Neuron (in vitro differentiated cells): ENCODE measurements around the gene SHCBP1L.
"Not testable (repeated sequence)": the region's sequence is repeated elsewhere in the genome, so short reads cannot be mapped to it uniquely, and the experiment has no call there.

ENCODE experiments used
- H2AFZ ChIP-seq: one replicate; pipeline ENCODE4 v1.6.1; 2013; ENCODE audit warnings: low read depth, mild to moderate bottlenecking, inconsistent platforms, low read length, moderate library complexity
- H3K27me3 ChIP-seq: one replicate; pipeline ENCODE4 v1.6.1; 2013; ENCODE audit warnings: low read length; ENCODE audit not compliant: insufficient read depth
- H3K36me3 ChIP-seq: one replicate; pipeline ENCODE4 v1.6.1; 2013; ENCODE audit warnings: low read length; ENCODE audit not compliant: insufficient read depth
- H3K4me1 ChIP-seq: one replicate; pipeline ENCODE4 v1.6.1; 2013; ENCODE audit warnings: low read length; ENCODE audit not compliant: insufficient read depth
- H3K4me3 ChIP-seq: 2 replicates; pipeline ENCODE4 v1.5.1; 2013; ENCODE audit warnings: mild to moderate bottlenecking, low read length, moderate library complexity
- H3K9me3 ChIP-seq: one replicate; pipeline ENCODE4 v1.6.1; 2013; ENCODE audit warnings: low read length

The SHCBP1L gene

DNA sequence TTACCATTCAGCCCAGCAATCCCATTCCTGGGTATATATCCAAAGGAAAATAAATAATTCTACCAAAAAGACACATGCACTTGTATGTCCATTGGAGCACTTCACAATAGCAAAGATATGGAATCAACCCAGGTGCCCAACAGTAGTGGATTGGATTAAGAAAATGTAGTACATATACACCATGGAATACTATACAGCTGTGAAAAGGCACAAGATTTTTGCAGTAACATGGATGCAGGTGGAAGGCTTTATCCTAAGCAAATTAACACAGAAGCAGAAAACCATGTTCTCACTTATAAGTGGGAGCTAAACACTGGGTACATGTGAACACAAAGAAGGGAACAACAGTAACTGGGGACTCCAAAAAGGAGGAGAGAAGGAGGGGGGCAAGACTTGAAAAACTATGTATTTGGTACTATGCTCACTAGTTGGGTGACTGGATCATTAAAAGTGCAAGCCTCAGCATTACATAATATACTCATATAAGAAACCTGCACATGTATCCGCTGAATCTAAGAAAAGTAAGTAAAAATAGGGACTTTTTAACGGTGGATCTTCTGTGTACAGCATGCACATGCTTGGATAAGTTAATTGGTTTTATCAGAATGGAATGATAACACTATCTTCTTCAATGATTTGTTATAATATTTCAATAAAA is 3.9 kb upstream of the SHCBP1L start:
- H3K27me3 ChIP-seq: peaks cover 2% of the 10 kb centered on the region
- H2AFZ ChIP-seq: no peak overlapping the region
- no peak overlapping the region for H3K4me3 ChIP-seq
- no peaks in the 10 kb centered on the region for H3K36me3 ChIP-seq
- H3K9me3 ChIP-seq: no peaks in the 10 kb centered on the region
- peaks cover 1% of the 10 kb centered on the region for H3K4me1 ChIP-seq

- Histone ChIP-seq H2AFZ (no peak overlapping the region), H3K4me3 (no peak overlapping the region), H3K4me1 (no peaks in the 10 kb centered on the region), H3K27me3 (peaks cover 2% of the 10 kb centered on the region), H3K9me3 (no peaks in the 10 kb centered on the region), H3K36me3 (no peaks in the 10 kb centered on the region)
Observed at GRCh38 chr1:182955596-182956588, 2.9 kb upstream of the SHCBP1L start.

DNA sequence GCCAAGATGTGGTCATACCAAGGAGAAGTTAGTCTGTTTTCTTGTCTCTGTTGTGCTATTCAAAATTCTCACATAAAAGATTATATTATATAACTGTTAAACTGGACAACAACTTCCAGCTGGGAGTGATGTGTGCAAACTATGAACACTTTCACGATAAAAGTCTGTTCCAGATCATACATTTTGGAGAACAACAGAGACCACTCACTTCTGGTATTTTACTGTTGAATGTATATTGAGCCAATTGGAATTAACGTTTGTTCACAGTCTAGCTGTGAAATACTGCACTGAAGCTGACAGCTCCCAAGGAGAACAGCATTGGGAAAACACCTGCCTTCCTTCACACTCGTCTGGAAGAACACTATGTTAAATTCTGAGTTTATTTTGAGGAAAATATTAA is 860 bp upstream of the SHCBP1L start:
- no peak overlapping the region for H3K4me3 ChIP-seq
- no peaks in the 10 kb centered on the region for H3K36me3 ChIP-seq
- no peaks in the 10 kb centered on the region for H3K4me1 ChIP-seq
- H3K9me3 ChIP-seq: no peaks in the 10 kb centered on the region
- H2AFZ ChIP-seq: no peak overlapping the region
- H3K27me3 ChIP-seq: peaks cover 2% of the 10 kb centered on the region

- not testable (repeated sequence) for H3K9me3 ChIP-seq, H3K27me3 ChIP-seq, H3K4me1 ChIP-seq, H2AFZ ChIP-seq, H3K36me3 ChIP-seq, H3K4me3 ChIP-seq
Observed at GRCh38 chr1:182943336-182943735, 9.6 kb downstream of the SHCBP1L start.

- not testable (repeated sequence) for H3K9me3 ChIP-seq, H3K27me3 ChIP-seq, H3K4me3 ChIP-seq, H3K4me1 ChIP-seq, H2AFZ ChIP-seq, H3K36me3 ChIP-seq
Observed at GRCh38 chr1:182942145-182942544, 10.8 kb downstream of the SHCBP1L start.

GRCh38 chr1:182939413-182939812 is 13.6 kb downstream of the SHCBP1L start:
- Histone ChIP-seq H3K9me3 (no peaks in the 10 kb centered on the region), H3K36me3 (no peaks in the 10 kb centered on the region), H3K4me3 (no peak overlapping the region), H3K4me1 (no peaks in the 10 kb centered on the region), H2AFZ (no peak overlapping the region), H3K27me3 (peaks cover 8% of the 10 kb centered on the region)

- H2AFZ ChIP-seq: no peak overlapping the region
- H3K4me1 ChIP-seq: no peaks in the 10 kb centered on the region
- H3K4me3 ChIP-seq: no peak overlapping the region
- H3K9me3 ChIP-seq: no peaks in the 10 kb centered on the region
- H3K36me3 ChIP-seq: no peaks in the 10 kb centered on the region
- peaks cover 5% of the 10 kb centered on the region for H3K27me3 ChIP-seq
Observed at GRCh38 chr1:182935716-182936115, 17.2 kb downstream of the SHCBP1L start.

DNA sequence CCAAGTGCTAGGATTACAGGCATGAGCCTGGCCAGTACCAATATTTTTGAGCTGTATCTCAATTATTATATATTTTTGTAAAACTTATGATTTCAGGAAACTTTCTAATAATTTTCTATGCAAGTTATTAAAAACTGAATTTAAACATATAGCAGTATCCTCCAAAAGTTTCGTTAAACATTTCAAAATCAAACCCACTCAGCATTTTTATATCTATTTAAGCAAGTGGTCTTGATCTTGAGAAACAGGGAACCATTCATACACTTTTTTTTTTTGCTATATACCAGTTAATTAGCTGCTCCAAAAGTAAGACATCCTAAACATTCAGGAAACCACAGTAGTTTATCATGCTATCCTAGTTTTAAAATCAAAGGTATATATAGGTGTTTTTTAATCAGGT is 22.0 kb downstream of the SHCBP1L start:
- no peaks in the 10 kb centered on the region for H3K36me3 ChIP-seq
- no peak overlapping the region for H3K4me3 ChIP-seq
- H2AFZ ChIP-seq: no peak overlapping the region
- no peaks in the 10 kb centered on the region for H3K4me1 ChIP-seq
- H3K27me3 ChIP-seq: peaks cover 3% of the 10 kb centered on the region
- H3K9me3 ChIP-seq: no peaks in the 10 kb centered on the region

DNA sequence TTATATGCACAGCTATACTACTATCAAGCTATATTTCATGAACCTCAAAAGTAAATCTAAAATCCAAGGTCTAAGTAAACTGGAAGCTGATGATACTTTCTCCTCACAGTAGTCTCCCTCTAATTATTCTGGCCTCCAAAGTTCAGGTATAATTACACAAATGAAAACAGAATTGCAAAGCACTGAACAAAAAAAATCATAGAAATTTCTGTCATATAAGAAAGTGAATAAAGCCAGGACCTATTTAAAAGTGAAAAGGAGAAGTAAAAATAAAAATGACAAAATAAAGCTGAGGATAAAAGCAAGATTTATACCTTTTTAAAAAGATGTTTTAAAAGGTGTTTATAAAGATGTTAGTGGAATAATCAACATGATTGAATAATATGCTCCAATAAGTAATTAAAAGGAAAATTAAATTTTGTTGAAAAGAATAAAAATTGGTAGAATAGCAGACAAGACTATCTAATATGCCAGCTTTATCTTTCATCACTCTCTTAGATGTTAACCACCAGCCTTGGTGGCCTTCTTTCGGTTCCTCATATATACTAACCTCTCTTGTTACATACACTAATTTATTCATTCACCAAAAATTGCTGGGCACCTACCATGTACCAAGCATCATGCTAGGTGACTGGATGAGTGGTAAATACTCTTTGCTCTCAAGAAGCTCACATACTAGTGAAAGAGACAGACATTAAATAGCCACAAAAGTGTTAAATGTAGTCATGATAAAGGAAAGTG is 25.1 kb downstream of the SHCBP1L start:
- Histone ChIP-seq H3K27me3 (peaks cover 3% of the 10 kb centered on the region), H3K36me3 (no peaks in the 10 kb centered on the region), H2AFZ (no peak overlapping the region), H3K4me3 (no peak overlapping the region), H3K9me3 (no peaks in the 10 kb centered on the region), H3K4me1 (no peaks in the 10 kb centered on the region)

GRCh38 chr1:182925661-182926060 is 27.3 kb downstream of the SHCBP1L start:
- no peak overlapping the region for H2AFZ ChIP-seq
- H3K4me3 ChIP-seq: no peak overlapping the region
- no peaks in the 10 kb centered on the region for H3K36me3 ChIP-seq
- peaks cover 3% of the 10 kb centered on the region for H3K27me3 ChIP-seq
- H3K9me3 ChIP-seq: no peaks in the 10 kb centered on the region
- no peaks in the 10 kb centered on the region for H3K4me1 ChIP-seq

DNA sequence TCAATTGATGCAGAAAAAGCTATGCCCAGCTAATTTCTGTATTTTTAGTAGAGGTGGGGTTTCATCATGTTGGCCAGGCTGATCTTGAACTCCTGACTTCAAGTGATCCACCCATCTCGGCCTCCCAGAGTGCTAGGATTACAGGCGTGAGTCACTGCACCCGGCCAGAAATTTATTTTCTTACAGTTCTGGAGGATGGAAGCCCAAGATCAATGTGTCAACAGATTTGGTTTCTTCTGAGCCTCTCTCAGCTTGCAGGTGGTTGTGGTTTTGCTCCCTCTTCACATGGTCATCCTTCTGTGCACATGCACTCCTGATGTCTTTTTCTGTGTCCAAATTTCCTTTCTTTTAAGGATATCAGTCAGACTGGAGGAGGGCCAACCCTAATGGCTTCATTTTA is 35.6 kb downstream of the SHCBP1L start:
- Histone ChIP-seq H3K4me1 (no peaks in the 10 kb centered on the region), H3K4me3 (no peak overlapping the region), H3K36me3 (no peaks in the 10 kb centered on the region), H3K9me3 (no peaks in the 10 kb centered on the region), H2AFZ (no peak overlapping the region), H3K27me3 (no peaks in the 10 kb centered on the region)

DNA sequence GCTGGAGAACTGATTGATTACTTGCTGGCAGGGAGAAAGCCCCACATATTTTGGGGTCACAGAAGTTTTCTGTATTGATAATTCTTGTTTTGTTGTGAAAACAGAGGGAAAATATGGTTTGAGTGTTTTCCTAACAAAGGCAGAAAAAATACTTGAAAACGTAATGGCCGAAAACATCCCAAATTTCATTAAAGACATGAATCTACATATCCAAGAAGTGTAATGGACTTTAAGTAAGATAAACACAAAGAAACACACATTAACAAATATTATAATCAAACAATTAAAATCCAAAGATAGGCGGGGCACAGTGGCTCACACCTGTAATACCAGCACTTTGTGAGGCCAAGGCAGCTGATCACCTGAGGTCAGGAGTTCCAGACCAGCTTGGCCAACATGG is 39.6 kb downstream of the SHCBP1L start:
- H3K4me3 ChIP-seq: no peak overlapping the region

DNA sequence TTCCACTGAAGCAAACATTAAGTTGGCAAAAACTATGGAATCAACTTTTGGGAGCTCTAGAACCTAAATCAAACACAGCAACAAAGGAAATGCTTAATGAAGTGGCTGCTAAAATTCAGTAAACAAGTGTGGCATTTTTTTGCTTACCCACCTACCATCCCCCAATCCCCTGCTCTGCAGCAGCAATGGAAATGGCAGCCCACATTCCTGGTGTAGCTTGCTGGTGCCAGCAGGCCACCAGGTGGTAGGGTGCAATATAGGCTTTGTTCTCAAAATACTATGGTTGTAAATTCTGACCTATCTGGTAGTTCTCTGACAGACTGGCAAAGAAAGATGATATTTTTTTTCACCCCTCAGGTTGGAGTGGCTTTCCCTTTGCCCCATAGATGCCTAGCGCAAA is 42.8 kb downstream of the SHCBP1L start:
- Histone ChIP-seq H3K4me1 (no peaks in the 10 kb centered on the region), H3K27me3 (no peaks in the 10 kb centered on the region), H3K4me3 (no peak overlapping the region), H3K9me3 (no peaks in the 10 kb centered on the region), H3K36me3 (no peaks in the 10 kb centered on the region), H2AFZ (no peak overlapping the region)

More for the DNA sequence above, 39.6 kb downstream of the SHCBP1L start:
- no peaks in the 10 kb centered on the region for H3K9me3 ChIP-seq
- no peak overlapping the region for H2AFZ ChIP-seq
- no peaks in the 10 kb centered on the region for H3K36me3 ChIP-seq
- H3K27me3 ChIP-seq: no peaks in the 10 kb centered on the region
- no peaks in the 10 kb centered on the region for H3K4me1 ChIP-seq
